GM12878 (cell line): ENCODE measurements around the gene ANK3. TPM values are rescaled to one million over a fixed set of nuclear protein-coding genes. Genes with fewer than 3 reads are reported as not detected.

Source experiments
- ATAC-seq: fragments of 200-7000 bp; cut with Tn5 transposase; 3 replicates; pipeline ENCODE4 v1.9.1; 2020; ENCODE audit warnings: mild to moderate bottlenecking, moderate library complexity
- BruUV-seq: library from RNA; stranded (reverse); fragments of 400-500 nt; replicated peaks from 2 replicates; lab custom pipeline; 2021; lab: Mats Ljungman, UMichigan
- CTCF ChIA-PET: fragments of 300-600 bp; sonication (Branson Sonifier 250); formaldehyde crosslinking; extraction: SDS; loops from one replicate; lab custom pipeline; 2021; ENCODE audit warnings: inconsistent platforms; lab: Yijun Ruan, JAX
- POLR2A ChIA-PET: fragments of 350-600 bp; formaldehyde crosslinking; extraction: SDS; loops from one replicate; lab custom pipeline; 2021; ENCODE audit warnings: inconsistent platforms; lab: Charles Lee
- RAD21 ChIA-PET: fragments of 300-600 bp; sonication (Branson Sonifier 250); formaldehyde crosslinking; loops from one replicate; lab custom pipeline; 2023; ENCODE audit warnings: antibody characterized with exemption; ENCODE audit not compliant: unreplicated experiment; lab: Charles Lee
- SMC1A ChIA-PET: fragments of 300-600 bp; sonication (Branson Sonifier 250); formaldehyde crosslinking; loops from one replicate; lab custom pipeline; 2023; ENCODE audit not compliant: unreplicated experiment, uncharacterized antibody; lab: Charles Lee
- DNase-seq: peaks from one replicate; pipeline ENCODE4 v3.0.0-alpha.2; 2011; ENCODE audit warnings: low read depth, low spot score
- FAIRE-seq: peaks from 3 replicates; lab custom pipeline; 2011; peaks lifted over from hg19 to GRCh38; lab: Jason Lieb, UNC
- H2AFZ ChIP-seq: 2 replicates; pipeline ENCODE4 v1.6.0; 2011; ENCODE audit warnings: low read depth, low read length, control low read depth; ENCODE audit not compliant: control insufficient read depth
- H3K27ac ChIP-seq: 2 replicates; pipeline ENCODE4 v1.5.1; 2011; ENCODE audit warnings: control low read depth; ENCODE audit not compliant: control insufficient read depth, insufficient read depth
- H3K27me3 ChIP-seq, 2 experiments: replicated peaks in 1 of 2; 2 replicates each; pipeline versions ENCODE4 v1.6.0 to v1.6.1; 2011; ENCODE audit warnings: low read length in 1 of 2; ENCODE audit not compliant: control insufficient read depth in 2 of 2, insufficient read depth in 2 of 2
- H3K36me3 ChIP-seq, 2 experiments: 2 replicates each; pipeline ENCODE4 v1.5.1; 2011; ENCODE audit warnings: low read length in 1 of 2; ENCODE audit not compliant: control insufficient read depth in 2 of 2, insufficient read depth in 2 of 2
- H3K4me1 ChIP-seq: 2 replicates; pipeline ENCODE4 v1.6.1; 2011; ENCODE audit warnings: mild to moderate bottlenecking, low read length, moderate library complexity, mixed read lengths; ENCODE audit not compliant: control insufficient read depth, insufficient read depth
- H3K4me2 ChIP-seq: 2 replicates; pipeline ENCODE4 v1.6.0; 2011; ENCODE audit warnings: control low read depth; ENCODE audit not compliant: control insufficient read depth, insufficient read depth
- H3K4me3 ChIP-seq: fragments of 200-600 bp; sonication (generic); 2 replicates; pipeline ENCODE4 v1.5.1; 2016
- H3K79me2 ChIP-seq: 2 replicates; pipeline ENCODE4 v1.6.0; 2011; ENCODE audit warnings: low read length; ENCODE audit not compliant: control insufficient read depth, insufficient read depth
- H3K9ac ChIP-seq: 2 replicates; pipeline ENCODE4 v1.8.0; 2011; ENCODE audit warnings: low read length, control low read depth, mixed read lengths; ENCODE audit not compliant: control insufficient read depth, insufficient read depth
- H3K9me3 ChIP-seq: replicated peaks from 3 replicates; pipeline ENCODE4 v1.5.1; 2011; ENCODE audit warnings: mild to moderate bottlenecking, low read length; ENCODE audit not compliant: control insufficient read depth, insufficient read depth
- H4K20me1 ChIP-seq: 2 replicates; pipeline ENCODE4 v1.6.0; 2011; ENCODE audit not compliant: control insufficient read depth, insufficient read depth
- ASH2L ChIP-seq: fragments of 300-600, 200-600 bp; sonication (generic); IDR thresholded peaks from 2 replicates; pipeline ENCODE4 v1.6.1; 2017; ENCODE audit warnings: low read depth, mild to moderate bottlenecking, borderline replicate concordance
- ETV6 ChIP-seq, 2 experiments: fragments of 450-650 bp in 1 of 2; IDR thresholded peaks in 1 of 2; conservative IDR thresholded peaks in 1 of 2; 2 replicates each; pipeline ENCODE4 v1.6.1; 2014; ENCODE audit warnings: antibody characterized with exemption in 1 of 2, borderline replicate concordance in 1 of 2, low read depth in 1 of 2, mild to moderate bottlenecking in 1 of 2, moderate library complexity in 1 of 2
- HDGF ChIP-seq: fragments of 450-650 bp; IDR thresholded peaks from 2 replicates; pipeline ENCODE4 v1.6.1; 2016; ENCODE audit warnings: antibody characterized with exemption
- MEF2B ChIP-seq: fragments of 450-650 bp; IDR thresholded peaks from 2 replicates; pipeline ENCODE4 v1.6.1; 2018; ENCODE audit warnings: mild to moderate bottlenecking, moderate library complexity; ENCODE audit not compliant: partially characterized antibody, poor library complexity, severe bottlenecking
- NBN ChIP-seq: fragments of 450-650 bp; IDR thresholded peaks from 2 replicates; pipeline ENCODE4 v1.6.1; 2016
- NFXL1 ChIP-seq: fragments of 450-650 bp; IDR thresholded peaks from 2 replicates; pipeline ENCODE4 v1.6.1; 2017; ENCODE audit warnings: antibody characterized with exemption, mild to moderate bottlenecking, borderline replicate concordance
- RELA ChIP-seq: fragments of 450-650 bp; IDR thresholded peaks from 2 replicates; pipeline ENCODE4 v1.8.0; 2014; ENCODE audit warnings: borderline replicate concordance; ENCODE audit not compliant: partially characterized antibody
- SRF ChIP-seq, 2 experiments: IDR thresholded peaks; 2 replicates each; pipeline ENCODE4 v1.6.1; 2011; ENCODE audit warnings: low read depth in 2 of 2, low read length in 2 of 2, mild to moderate bottlenecking in 1 of 2, moderate library complexity in 1 of 2
- YY1 ChIP-seq: IDR thresholded peaks from 2 replicates; pipeline ENCODE4 v1.6.1; 2011; ENCODE audit warnings: low read depth, mild to moderate bottlenecking, low read length
- ZBED1 ChIP-seq: IDR thresholded peaks from 2 replicates; pipeline ENCODE4 v1.6.1; 2016; ENCODE audit warnings: borderline replicate concordance
- ZSCAN29 ChIP-seq: fragments of 450-650 bp; IDR thresholded peaks from 2 replicates; pipeline ENCODE4 v1.6.1; 2017; ENCODE audit warnings: mild to moderate bottlenecking, moderate library complexity
- WGBS: methylation state at CpG from one replicate; pipeline ENCODE4 v1.1.6; 2016; ENCODE audit warnings: low lambda C conversion rate; ENCODE audit not compliant: insufficient replicate concordance, insufficient coverage; ENCODE audit errors: missing lambda C conversion rate; 5-methylcytosine and 5-hydroxymethylcytosine counted together
- in situ Hi-C: fragments of 300-500 bp; cut with MboI; formaldehyde crosslinking; loops from 9 replicates; pipeline ENCODE4 v1.14.3; 2018; ENCODE audit warnings: mixed read lengths
- intact Hi-C: fragments of 100-400 bp; cut with micrococcal nuclease; formaldehyde crosslinking; loops from one replicate; pipeline ENCODE4 v1.14.2; 2022; ENCODE audit not compliant: unreplicated experiment
- polyA plus RNA-seq, 11 experiments: library from polyadenylated mRNA; depleted of rRNA in 4 of 11; unstranded in 6 of 11; stranded (reverse) in 5 of 11; fragments of >200 nt; fragmentation: Nextera tagmentation in 4 of 11; fragmentation: Illumina TruSeq in 1 of 11; extraction: Ambion mirVana in 4 of 11; extraction: Trizol in 1 of 11; gene quantifications; 1 replicate in 1 of 11; 2 replicates in 10 of 11; pipeline versions ENCODE4 v1.2.1 to v1.2.3, GENCODE V29; 2011 to 2016; ENCODE audit warnings: inconsistent platforms in 2 of 11, missing spikeins in 2 of 11, low read depth in 1 of 11
- total RNA-seq, 4 experiments: library from RNA; depleted of rRNA in 3 of 4; stranded (reverse); fragments of >200 nt in 3 of 4; fragmentation: Illumina TruSeq in 1 of 4; extraction: Trizol in 1 of 4; gene quantifications; 2 replicates each; pipeline versions ENCODE4 v1.2.1 to v1.2.3, GENCODE V29; 2013 to 2021
- TF ChIP-seq, protein P1 (sequence below): fragments of 450-650 bp; IDR thresholded peaks from 2 replicates; pipeline ENCODE4 v1.6.1; 2017; ENCODE audit warnings: mild to moderate bottlenecking
- TF ChIP-seq, protein P2 (sequence below), 3 experiments: IDR thresholded peaks in 2 of 3; conservative IDR thresholded peaks in 1 of 3; 2 replicates each; pipeline ENCODE4 v1.5.1; 2011; ENCODE audit warnings: low read depth in 3 of 3, low read length in 3 of 3, mild to moderate bottlenecking in 3 of 3, control low read depth in 2 of 3, moderate library complexity in 2 of 3, inconsistent platforms in 1 of 3, mixed read lengths in 1 of 3; ENCODE audit not compliant: control insufficient read depth in 2 of 3, insufficient read depth in 1 of 3; ENCODE audit errors: extremely low read depth in 1 of 3
- TF ChIP-seq, protein P3 (sequence below): fragments of 450-650 bp; formaldehyde crosslinking; IDR thresholded peaks from 2 replicates; pipeline ENCODE4 v1.4.0; 2020; ENCODE audit warnings: mild to moderate bottlenecking, moderate library complexity

The ANK3 gene
- total and polyA plus RNA-seq, 10 of the 15 experiments (the other 5 are each of a cell fraction or from before 2014, with no cell fraction given) = 0.06 to 0.82 (median 0.20) TPM; not detected in 2

DNA sequence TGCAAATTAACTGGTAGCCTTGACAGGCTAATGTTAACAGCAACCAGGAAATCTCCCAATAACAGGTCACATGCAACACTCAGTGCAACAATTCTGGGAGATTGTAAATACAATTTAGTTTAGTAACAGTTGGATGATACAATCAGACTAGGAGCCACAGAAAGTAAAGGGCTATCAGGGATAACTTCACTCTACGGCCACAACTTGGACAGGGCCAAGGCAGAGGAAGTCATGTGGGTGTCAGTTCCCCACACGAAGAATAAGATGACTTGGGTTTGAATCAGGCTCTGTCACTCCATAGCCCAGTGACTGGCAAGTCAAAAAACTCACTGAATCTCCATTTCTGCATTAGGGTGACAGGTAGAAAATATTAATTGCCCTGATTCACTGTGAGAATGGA is 266.0 kb downstream of the ANK3 start:
- WGBS = 13% methylated on average over 2 of the region's 2 CpGs
- no peaks in the 10 kb centered on the region for H3K36me3 ChIP-seq
- H2AFZ ChIP-seq = no peak overlapping the region
- H3K4me2 ChIP-seq = no peak overlapping the region
- intact Hi-C loops (no loop called here), in situ Hi-C loops (no loop called here)
- DNase-seq (no peak), ATAC-seq (no peak)
- no TSS peak for BruUV-seq
- H3K4me1 ChIP-seq = no peaks in the 10 kb centered on the region
- ChIA-PET SMC1A (no interaction called here), CTCF (no interaction called here)
- H4K20me1 ChIP-seq = no peaks in the 10 kb centered on the region
- no peak overlapping the region for H3K27ac ChIP-seq
- no peak for TF ChIP-seq ETV6 (conservative IDR thresholded peaks at IDR 0.05 in 1 of 2, IDR thresholded peaks at IDR 0.05 in 1 of 2; ENCODE audit: borderline replicate concordance in 1 of 2, low read depth in 1 of 2)
- TF ChIP-seq ASH2L = no peak
- TF ChIP-seq RELA = no peak
- no peak for TF ChIP-seq SRF (IDR thresholded peaks at IDR 0.05; ENCODE audit: low read depth in 2 of 2, low read length in 2 of 2)
- no peak for TF ChIP-seq NBN
- TF ChIP-seq, protein P1, sequence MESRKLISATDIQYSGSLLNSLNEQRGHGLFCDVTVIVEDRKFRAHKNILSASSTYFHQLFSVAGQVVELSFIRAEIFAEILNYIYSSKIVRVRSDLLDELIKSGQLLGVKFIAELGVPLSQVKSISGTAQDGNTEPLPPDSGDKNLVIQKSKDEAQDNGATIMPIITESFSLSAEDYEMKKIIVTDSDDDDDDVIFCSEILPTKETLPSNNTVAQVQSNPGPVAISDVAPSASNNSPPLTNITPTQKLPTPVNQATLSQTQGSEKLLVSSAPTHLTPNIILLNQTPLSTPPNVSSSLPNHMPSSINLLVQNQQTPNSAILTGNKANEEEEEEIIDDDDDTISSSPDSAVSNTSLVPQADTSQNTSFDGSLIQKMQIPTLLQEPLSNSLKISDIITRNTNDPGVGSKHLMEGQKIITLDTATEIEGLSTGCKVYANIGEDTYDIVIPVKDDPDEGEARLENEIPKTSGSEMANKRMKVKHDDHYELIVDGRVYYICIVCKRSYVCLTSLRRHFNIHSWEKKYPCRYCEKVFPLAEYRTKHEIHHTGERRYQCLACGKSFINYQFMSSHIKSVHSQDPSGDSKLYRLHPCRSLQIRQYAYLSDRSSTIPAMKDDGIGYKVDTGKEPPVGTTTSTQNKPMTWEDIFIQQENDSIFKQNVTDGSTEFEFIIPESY = no peak
- TF ChIP-seq ZBED1 = no peak
- TF ChIP-seq, protein P2, sequence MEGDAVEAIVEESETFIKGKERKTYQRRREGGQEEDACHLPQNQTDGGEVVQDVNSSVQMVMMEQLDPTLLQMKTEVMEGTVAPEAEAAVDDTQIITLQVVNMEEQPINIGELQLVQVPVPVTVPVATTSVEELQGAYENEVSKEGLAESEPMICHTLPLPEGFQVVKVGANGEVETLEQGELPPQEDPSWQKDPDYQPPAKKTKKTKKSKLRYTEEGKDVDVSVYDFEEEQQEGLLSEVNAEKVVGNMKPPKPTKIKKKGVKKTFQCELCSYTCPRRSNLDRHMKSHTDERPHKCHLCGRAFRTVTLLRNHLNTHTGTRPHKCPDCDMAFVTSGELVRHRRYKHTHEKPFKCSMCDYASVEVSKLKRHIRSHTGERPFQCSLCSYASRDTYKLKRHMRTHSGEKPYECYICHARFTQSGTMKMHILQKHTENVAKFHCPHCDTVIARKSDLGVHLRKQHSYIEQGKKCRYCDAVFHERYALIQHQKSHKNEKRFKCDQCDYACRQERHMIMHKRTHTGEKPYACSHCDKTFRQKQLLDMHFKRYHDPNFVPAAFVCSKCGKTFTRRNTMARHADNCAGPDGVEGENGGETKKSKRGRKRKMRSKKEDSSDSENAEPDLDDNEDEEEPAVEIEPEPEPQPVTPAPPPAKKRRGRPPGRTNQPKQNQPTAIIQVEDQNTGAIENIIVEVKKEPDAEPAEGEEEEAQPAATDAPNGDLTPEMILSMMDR (IDR thresholded peaks at IDR 0.05 in 2 of 3, conservative IDR thresholded peaks at IDR 0.05 in 1 of 3; ENCODE audit: control insufficient read depth in 2 of 3, extremely low read depth in 1 of 3, insufficient read depth in 1 of 3, low read depth in 3 of 3, low read length in 3 of 3) = no peak
- TF ChIP-seq, protein P3, sequence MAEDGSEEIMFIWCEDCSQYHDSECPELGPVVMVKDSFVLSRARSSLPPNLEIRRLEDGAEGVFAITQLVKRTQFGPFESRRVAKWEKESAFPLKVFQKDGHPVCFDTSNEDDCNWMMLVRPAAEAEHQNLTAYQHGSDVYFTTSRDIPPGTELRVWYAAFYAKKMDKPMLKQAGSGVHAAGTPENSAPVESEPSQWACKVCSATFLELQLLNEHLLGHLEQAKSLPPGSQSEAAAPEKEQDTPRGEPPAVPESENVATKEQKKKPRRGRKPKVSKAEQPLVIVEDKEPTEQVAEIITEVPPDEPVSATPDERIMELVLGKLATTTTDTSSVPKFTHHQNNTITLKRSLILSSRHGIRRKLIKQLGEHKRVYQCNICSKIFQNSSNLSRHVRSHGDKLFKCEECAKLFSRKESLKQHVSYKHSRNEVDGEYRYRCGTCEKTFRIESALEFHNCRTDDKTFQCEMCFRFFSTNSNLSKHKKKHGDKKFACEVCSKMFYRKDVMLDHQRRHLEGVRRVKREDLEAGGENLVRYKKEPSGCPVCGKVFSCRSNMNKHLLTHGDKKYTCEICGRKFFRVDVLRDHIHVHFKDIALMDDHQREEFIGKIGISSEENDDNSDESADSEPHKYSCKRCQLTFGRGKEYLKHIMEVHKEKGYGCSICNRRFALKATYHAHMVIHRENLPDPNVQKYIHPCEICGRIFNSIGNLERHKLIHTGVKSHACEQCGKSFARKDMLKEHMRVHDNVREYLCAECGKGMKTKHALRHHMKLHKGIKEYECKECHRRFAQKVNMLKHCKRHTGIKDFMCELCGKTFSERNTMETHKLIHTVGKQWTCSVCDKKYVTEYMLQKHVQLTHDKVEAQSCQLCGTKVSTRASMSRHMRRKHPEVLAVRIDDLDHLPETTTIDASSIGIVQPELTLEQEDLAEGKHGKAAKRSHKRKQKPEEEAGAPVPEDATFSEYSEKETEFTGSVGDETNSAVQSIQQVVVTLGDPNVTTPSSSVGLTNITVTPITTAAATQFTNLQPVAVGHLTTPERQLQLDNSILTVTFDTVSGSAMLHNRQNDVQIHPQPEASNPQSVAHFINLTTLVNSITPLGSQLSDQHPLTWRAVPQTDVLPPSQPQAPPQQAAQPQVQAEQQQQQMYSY (CRISPR knock-in tag) = no peak
- no peak for TF ChIP-seq NFXL1
- no peak for TF ChIP-seq ZSCAN29
- no peak for TF ChIP-seq MEF2B
- no peak for TF ChIP-seq YY1
- no peak for TF ChIP-seq HDGF
- TF ChIP-seq, all 136 proteins: peak for 0
- no peaks in the 10 kb centered on the region for H3K9me3 ChIP-seq
- ChIA-PET RAD21 (no interaction called here), POLR2A (interaction anchor here (0.6 kb wide), 1 partner anchor 208 kb away, joined by 3 read pairs; no protein-coding TSS in a partner anchor)
- no peaks in the 10 kb centered on the region for H3K27me3 ChIP-seq
- no peak overlapping the region for H3K9ac ChIP-seq
- FAIRE-seq = no peak
- H3K4me3 ChIP-seq = no peak overlapping the region
- H3K79me2 ChIP-seq = no peaks in the 10 kb centered on the region
